Measurements from ENCODE around the gene PSMG2. TPM values are rescaled to one million over a fixed set of nuclear protein-coding genes. Genes with fewer than 3 reads are reported as not detected.

Gene PSMG2
- total RNA-seq, 1 donor from 2014 or later: 57.8 TPM

- H3K27me3 Mint-ChIP-seq: no peaks in the 10 kb centered on the region
- no peaks in the 10 kb centered on the region for H3K4me1 Mint-ChIP-seq (ENCODE audit: unreplicated experiment)
- H3K4me3 Mint-ChIP-seq: no peak overlapping the region
- H3K27ac Mint-ChIP-seq: no peak overlapping the region
- peak; percentile 25 for TF ChIP-seq CTCF (conservative IDR thresholded peaks at IDR 0.05)
- peaks cover 3% of the 10 kb centered on the region for H3K36me3 Mint-ChIP-seq
- DNase-seq (ENCODE audit: extremely low spot score, unreplicated experiment): no peak
- H3K9me3 Mint-ChIP-seq: no peaks in the 10 kb centered on the region
These were observed 16.7 kb upstream of the PSMG2 start for GRCh38 chr18:12686100-12686499.

GRCh38 chr18:12689256-12689850 is 13.5 kb upstream of the PSMG2 start:
- H3K36me3 Mint-ChIP-seq: peaks cover 5% of the 10 kb centered on the region
- H3K9me3 Mint-ChIP-seq: no peaks in the 10 kb centered on the region
- no peak overlapping the region for H3K4me3 Mint-ChIP-seq
- no peak for DNase-seq (ENCODE audit: extremely low spot score, unreplicated experiment)
- H3K27ac Mint-ChIP-seq: no peak overlapping the region
- no peak for TF ChIP-seq CTCF (conservative IDR thresholded peaks at IDR 0.05)
- no peaks in the 10 kb centered on the region for H3K4me1 Mint-ChIP-seq (ENCODE audit: unreplicated experiment)
- no peaks in the 10 kb centered on the region for H3K27me3 Mint-ChIP-seq

GRCh38 chr18:12692206-12692605 is 10.6 kb upstream of the PSMG2 start:
- no peak for TF ChIP-seq CTCF (conservative IDR thresholded peaks at IDR 0.05)
- H3K36me3 Mint-ChIP-seq: peaks cover 5% of the 10 kb centered on the region
- no peak for DNase-seq (ENCODE audit: extremely low spot score, unreplicated experiment)
- no peaks in the 10 kb centered on the region for H3K27me3 Mint-ChIP-seq
- no peaks in the 10 kb centered on the region for H3K9me3 Mint-ChIP-seq
- H3K4me3 Mint-ChIP-seq: no peak overlapping the region
- H3K27ac Mint-ChIP-seq: no peak overlapping the region
- no peaks in the 10 kb centered on the region for H3K4me1 Mint-ChIP-seq (ENCODE audit: unreplicated experiment)

- TF ChIP-seq CTCF (conservative IDR thresholded peaks at IDR 0.05): no peak
- Mint-ChIP-seq H3K4me3 (peak overlapping the region; percentile 4), H3K36me3 (peaks cover 11% of the 10 kb centered on the region), H3K9me3 (no peaks in the 10 kb centered on the region), H3K27me3 (no peaks in the 10 kb centered on the region), H3K4me1 (ENCODE audit: unreplicated experiment) (peaks cover 7% of the 10 kb centered on the region), H3K27ac (peak overlapping the region; percentile 67)
- no peak for DNase-seq (ENCODE audit: extremely low spot score, unreplicated experiment)
These were observed 8.8 kb upstream of the PSMG2 start for GRCh38 chr18:12694032-12694431.

- Mint-ChIP-seq H3K27ac (no peak overlapping the region), H3K4me3 (no peak overlapping the region), H3K9me3 (no peaks in the 10 kb centered on the region), H3K36me3 (peaks cover 14% of the 10 kb centered on the region), H3K27me3 (no peaks in the 10 kb centered on the region), H3K4me1 (ENCODE audit: unreplicated experiment) (peaks cover 37% of the 10 kb centered on the region)
- no peak for DNase-seq (ENCODE audit: extremely low spot score, unreplicated experiment)
- no peak for TF ChIP-seq CTCF (conservative IDR thresholded peaks at IDR 0.05)
These were observed 3.1 kb upstream of the PSMG2 start for GRCh38 chr18:12699747-12700146.

GRCh38 chr18:12701161-12701560 is 1.7 kb upstream of the PSMG2 start:
- no peaks in the 10 kb centered on the region for H3K9me3 Mint-ChIP-seq
- peak overlapping the region; percentile 96 for H3K4me3 Mint-ChIP-seq
- H3K4me1 Mint-ChIP-seq (ENCODE audit: unreplicated experiment): peaks cover 38% of the 10 kb centered on the region
- H3K27me3 Mint-ChIP-seq: no peaks in the 10 kb centered on the region
- H3K27ac Mint-ChIP-seq: peak overlapping the region; percentile 91
- DNase-seq (ENCODE audit: extremely low spot score, unreplicated experiment): no peak
- no peak for TF ChIP-seq CTCF (conservative IDR thresholded peaks at IDR 0.05)
- H3K36me3 Mint-ChIP-seq: peaks cover 15% of the 10 kb centered on the region

Data from type B pancreatic cell (in vitro differentiated cells).